Muscle of leg (tissue), 11 donors: ENCODE results near the gene SLC38A10. TPM values are rescaled to one million over a fixed set of nuclear protein-coding genes. Genes with fewer than 3 reads are reported as not detected.
A peak's percentile ranks its signal among the peaks of the same experiment; 100 is the strongest.

Experiments used
- DNase-seq: peaks from one replicate; pipeline ENCODE4 v3.0.0; 2013
- H3K27ac ChIP-seq: one replicate; pipeline ENCODE4 v1.5.1; 2013; ENCODE audit warnings: mild to moderate bottlenecking, low read length, control low read depth
- H3K27me3 ChIP-seq: one replicate; pipeline ENCODE4 v1.6.1; 2013; ENCODE audit warnings: low read length; ENCODE audit not compliant: control insufficient read depth, insufficient read depth
- H3K36me3 ChIP-seq: one replicate; pipeline ENCODE4 v1.6.1; 2013; ENCODE audit warnings: low read length; ENCODE audit not compliant: control insufficient read depth, insufficient read depth
- H3K4me1 ChIP-seq: one replicate; pipeline ENCODE4 v1.6.1; 2013; ENCODE audit warnings: low read length; ENCODE audit not compliant: control insufficient read depth, insufficient read depth
- H3K4me3 ChIP-seq: one replicate; pipeline ENCODE4 v1.5.1; 2013; ENCODE audit warnings: low read length, control low read depth
- H3K9me3 ChIP-seq: replicated peaks from 2 replicates; pipeline ENCODE4 v1.6.1; 2013; ENCODE audit warnings: low read depth, low read length; ENCODE audit not compliant: control insufficient read depth
- WGBS: methylation state at CpG from one replicate; pipeline ENCODE4 v1.1.5; 2013; ENCODE audit warnings: missing lambda C conversion rate; ENCODE audit not compliant: insufficient coverage; 5-methylcytosine and 5-hydroxymethylcytosine counted together
- polyA plus RNA-seq, 8 donors: library from polyadenylated mRNA; unstranded; fragments of 120-200 nt; gene quantifications; one replicate each; pipeline versions ENCODE4 v1.2.1 to v1.2.3, GENCODE V29; 2013; ENCODE audit warnings: inconsistent platforms in 1 of 8, low replicate concordance in 1 of 8; ENCODE audit not compliant: insufficient read length in 8 of 8, insufficient read depth in 1 of 8
- total RNA-seq: library from RNA; stranded (reverse); fragments of 120-200 nt; gene quantifications from one replicate; pipeline ENCODE4 v1.2.4, GENCODE V29; 2013

Gene SLC38A10
- total and polyA plus RNA-seq, 9 donors = 36.7 to 60.1 (median 51.5) TPM

- no peak for DNase-seq
- no peak overlapping the region for H3K4me3 ChIP-seq
- H3K36me3 ChIP-seq = no peaks in the 10 kb centered on the region
- H3K9me3 ChIP-seq = no peaks in the 10 kb centered on the region
- 19% methylated on average over 8 of the region's 10 CpGs for WGBS
- H3K27ac ChIP-seq = no peak overlapping the region
- peaks cover 51% of the 10 kb centered on the region for H3K4me1 ChIP-seq
- no peaks in the 10 kb centered on the region for H3K27me3 ChIP-seq
Measured at GRCh38 chr17:81323083-81323369, 27.9 kb upstream of the SLC38A10 start.

- no peaks in the 10 kb centered on the region for H3K27me3 ChIP-seq
- no peak overlapping the region for H3K27ac ChIP-seq
- DNase-seq = no peak
- H3K9me3 ChIP-seq = no peaks in the 10 kb centered on the region
- WGBS = 84% methylated on average over 32 of the region's 34 CpGs
- H3K4me3 ChIP-seq = no peak overlapping the region
- no peaks in the 10 kb centered on the region for H3K36me3 ChIP-seq
- H3K4me1 ChIP-seq = peaks cover 49% of the 10 kb centered on the region
Measured at GRCh38 chr17:81322271-81323082, 27.4 kb upstream of the SLC38A10 start.

DNA sequence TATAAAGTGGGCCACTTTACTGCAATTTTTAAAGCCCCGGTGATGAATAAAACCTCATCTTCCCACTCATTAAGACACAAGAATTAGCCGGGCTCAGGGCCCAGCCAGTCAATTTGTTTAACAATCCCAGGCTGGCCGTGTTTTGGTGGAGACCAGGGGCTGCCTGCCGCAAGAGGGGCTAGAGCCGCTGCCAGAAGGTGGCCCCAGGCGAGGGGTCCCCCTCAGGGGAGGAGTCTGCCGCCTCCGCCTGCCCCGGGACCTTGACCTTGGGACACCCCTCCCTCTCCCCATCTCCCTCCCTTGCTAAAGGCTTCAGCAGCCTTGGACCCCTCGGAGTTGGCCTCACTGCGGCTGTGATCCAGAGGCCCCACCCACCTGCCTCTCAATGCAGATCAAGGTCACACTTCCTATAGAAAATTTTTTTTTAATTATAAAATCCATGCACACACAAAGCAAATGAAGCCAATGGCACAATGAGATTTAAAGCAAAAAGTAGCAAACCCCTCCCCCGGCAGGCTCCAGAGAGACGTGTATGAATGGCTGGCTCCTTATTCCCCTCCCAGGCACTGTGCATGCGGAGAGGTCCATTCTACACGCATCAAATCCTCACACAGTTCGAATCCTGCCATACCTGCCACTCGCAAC, 23.0 kb upstream of the SLC38A10 start:
- no peak for DNase-seq
- no peaks in the 10 kb centered on the region for H3K9me3 ChIP-seq
- no peak overlapping the region for H3K4me3 ChIP-seq
- no peaks in the 10 kb centered on the region for H3K27me3 ChIP-seq
- 58% methylated on average over 10 of the region's 17 CpGs for WGBS
- H3K4me1 ChIP-seq = peaks cover 42% of the 10 kb centered on the region
- no peak overlapping the region for H3K27ac ChIP-seq
- H3K36me3 ChIP-seq = no peaks in the 10 kb centered on the region

DNA sequence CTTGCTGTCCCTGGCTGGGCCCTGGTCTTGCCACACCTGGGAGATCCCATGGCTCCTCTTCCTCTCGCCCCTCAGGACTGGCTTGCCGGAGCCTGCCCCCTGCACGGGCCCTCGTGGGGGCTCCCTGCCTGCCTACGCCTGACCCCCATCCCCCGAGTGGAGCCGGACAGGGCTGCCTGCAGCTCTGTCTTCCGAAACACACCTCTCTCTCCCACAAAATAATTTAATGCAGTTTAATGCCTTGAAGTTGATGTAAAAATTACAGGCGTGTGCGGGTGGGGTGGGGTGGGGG, 22.4 kb upstream of the SLC38A10 start:
- Histone ChIP-seq H3K9me3 (no peaks in the 10 kb centered on the region), H3K4me3 (no peak overlapping the region), H3K27me3 (no peaks in the 10 kb centered on the region), H3K36me3 (no peaks in the 10 kb centered on the region), H3K27ac (no peak overlapping the region), H3K4me1 (peaks cover 39% of the 10 kb centered on the region)
- no CpG with 5 or more reads among the region's 10 CpGs for WGBS
- DNase-seq = no peak

- H3K4me3 ChIP-seq = no peak overlapping the region
- H3K27me3 ChIP-seq = no peaks in the 10 kb centered on the region
- peaks cover 45% of the 10 kb centered on the region for H3K4me1 ChIP-seq
- no peak overlapping the region for H3K27ac ChIP-seq
- WGBS = 71% methylated on average over 11 of the region's 20 CpGs
- H3K36me3 ChIP-seq = no peaks in the 10 kb centered on the region
- no peaks in the 10 kb centered on the region for H3K9me3 ChIP-seq
- no peak for DNase-seq
Measured at GRCh38 chr17:81315885-81316391, 20.8 kb upstream of the SLC38A10 start.

- DNase-seq = peak; percentile 58
- Histone ChIP-seq H3K36me3 (no peaks in the 10 kb centered on the region), H3K9me3 (no peaks in the 10 kb centered on the region), H3K4me1 (peaks cover 50% of the 10 kb centered on the region), H3K27ac (no peak overlapping the region), H3K27me3 (no peaks in the 10 kb centered on the region), H3K4me3 (no peak overlapping the region)
- WGBS = 65% methylated on average over 13 of the region's 19 CpGs
Measured at GRCh38 chr17:81315129-81315884, 20.2 kb upstream of the SLC38A10 start.

GRCh38 chr17:81314398-81315081, 19.4 kb upstream of the SLC38A10 start:
- Histone ChIP-seq H3K4me3 (no peak overlapping the region), H3K9me3 (no peaks in the 10 kb centered on the region), H3K27me3 (no peaks in the 10 kb centered on the region), H3K4me1 (peaks cover 58% of the 10 kb centered on the region), H3K27ac (no peak overlapping the region), H3K36me3 (no peaks in the 10 kb centered on the region)
- DNase-seq = no peak
- WGBS = 77% methylated on average over 14 of the region's 21 CpGs

DNA sequence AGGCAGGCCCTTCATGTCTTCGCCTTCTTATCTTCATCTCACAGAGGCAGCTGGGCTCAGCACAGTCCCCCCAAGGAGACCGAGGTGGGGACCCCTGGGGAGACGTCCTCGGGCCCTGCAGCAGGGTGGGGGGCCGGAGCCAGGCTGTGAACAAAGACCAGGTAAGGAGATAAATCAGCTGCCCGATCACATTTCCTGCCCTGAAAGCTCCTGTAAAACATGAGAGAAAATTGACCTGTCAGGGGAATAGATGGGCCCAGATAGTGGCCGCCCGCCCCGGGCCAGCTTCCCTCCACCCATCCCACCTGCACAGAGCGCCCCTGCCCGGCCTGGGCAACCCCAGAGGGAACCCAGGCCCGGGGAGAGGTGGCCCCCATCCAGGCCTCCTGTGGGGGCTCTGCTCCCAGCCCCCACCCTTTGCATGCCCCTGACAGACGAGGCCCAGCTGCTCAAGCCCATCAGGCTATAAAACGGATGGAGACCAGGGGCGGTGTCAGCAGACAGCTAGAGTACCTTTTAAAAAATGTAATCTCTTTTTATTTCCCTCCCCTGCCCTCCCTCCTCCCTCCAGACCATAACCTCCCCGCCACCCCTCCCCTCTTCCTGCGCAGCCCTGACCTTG, 18.8 kb upstream of the SLC38A10 start:
- 62% methylated on average over 6 of the region's 17 CpGs for WGBS

GRCh38 chr17:81312624-81313325, 17.7 kb upstream of the SLC38A10 start:
- H3K9me3 ChIP-seq = no peaks in the 10 kb centered on the region
- H3K27me3 ChIP-seq = no peaks in the 10 kb centered on the region
- H3K36me3 ChIP-seq = no peaks in the 10 kb centered on the region
- H3K27ac ChIP-seq = no peak overlapping the region
- 70% methylated on average over 19 of the region's 22 CpGs for WGBS
- H3K4me1 ChIP-seq = peaks cover 60% of the 10 kb centered on the region
- no peak overlapping the region for H3K4me3 ChIP-seq
- DNase-seq = no peak

More for the DNA sequence above, 18.8 kb upstream of the SLC38A10 start:
- Histone ChIP-seq H3K36me3 (no peaks in the 10 kb centered on the region), H3K27me3 (no peaks in the 10 kb centered on the region), H3K27ac (no peak overlapping the region), H3K9me3 (no peaks in the 10 kb centered on the region), H3K4me1 (peaks cover 65% of the 10 kb centered on the region), H3K4me3 (no peak overlapping the region)
- DNase-seq = no peak
